Tibial nerve (tissue), 3 donors: Measurements from ENCODE around the gene MOCOS.

ENCODE experiments used
- CTCF ChIP-seq, 5 experiments: fragments of 200-600 bp in 3 of 5; fragments of 450-650 bp in 2 of 5; sonication (generic) in 3 of 5; IDR thresholded peaks; one replicate each; pipeline ENCODE4 v1.5.1; 2016 to 2019; ENCODE audit warnings: antibody characterized with exemption in 5 of 5, mild to moderate bottlenecking in 3 of 5, moderate library complexity in 2 of 5
- POLR2A ChIP-seq, 2 donors: fragments of 450-650 bp; IDR thresholded peaks; one replicate each; pipeline ENCODE4 v1.6.1; 2017; ENCODE audit warnings: antibody characterized with exemption in 2 of 2, mild to moderate bottlenecking in 2 of 2, moderate library complexity in 2 of 2

GRCh38 chr18:36250827-36251226 is 63.5 kb downstream of the MOCOS start:
- TF ChIP-seq CTCF (IDR thresholded peaks at IDR 0.05) (no peak), POLR2A (IDR thresholded peaks at IDR 0.05) (no peak)
